Measurements from ENCODE around the gene NLRC4. TPM values are rescaled to one million over a fixed set of nuclear protein-coding genes. Genes with fewer than 3 reads are reported as not detected.

Gene NLRC4
- total and polyA plus RNA-seq, 2 of the 4 experiments (the other 2 are of a cell fraction), result not detected

GRCh38 chr2:32227492-32227891, 37.2 kb downstream of the NLRC4 start:
- no peak overlapping the region for H3K4me3 ChIP-seq (ENCODE audit: insufficient read depth, low read depth, low read length)
- ATAC-seq (ENCODE audit: low read depth) (peak; percentile 17; the same call in 1 of the 2 replicates), DNase-seq (no peak)
- no peak overlapping the region for H2BK5ac ChIP-seq (ENCODE audit: low read depth, low read length, poor library complexity, severe bottlenecking)
- no peak overlapping the region for H2AK5ac ChIP-seq (ENCODE audit: low read depth, low read length)
- H2BK120ac ChIP-seq (ENCODE audit: low read depth, low read length), result no peak overlapping the region
- no peak overlapping the region for H4K8ac ChIP-seq (ENCODE audit: low read depth in 2 of 2, low read length in 2 of 2)
- H3K9me1 ChIP-seq (ENCODE audit: insufficient read depth, low read length), result peaks cover 3% of the 10 kb centered on the region; the same call in 1 of the 2 replicates
- no peak overlapping the region for H3K23ac ChIP-seq (ENCODE audit: low read depth, low read length)
- no peaks in the 10 kb centered on the region for H3K27me3 ChIP-seq (ENCODE audit: control insufficient read depth, insufficient read depth, low read length)
- no peak overlapping the region for H3K14ac ChIP-seq (replicated peaks; ENCODE audit: low read depth, low read length)
- H3K56ac ChIP-seq (ENCODE audit: extremely low read depth, insufficient read depth, low read length), result no peak overlapping the region
- no peak overlapping the region for H3K27ac ChIP-seq (ENCODE audit: insufficient read depth, low read length)
- no peak overlapping the region for H2BK15ac ChIP-seq (ENCODE audit: low read depth, low read length)
- no peaks in the 10 kb centered on the region for H3K4me1 ChIP-seq (ENCODE audit: control insufficient read depth, insufficient read depth, low read length)
- no TSS peak for BruUV-seq (replicated peaks)
- no peak overlapping the region for H2AFZ ChIP-seq (replicated peaks; ENCODE audit: low read length, poor library complexity)
- H3K4ac ChIP-seq (ENCODE audit: low read depth, low read length), result no peak overlapping the region
- H4K20me1 ChIP-seq (ENCODE audit: insufficient read depth, low read length), result no peaks in the 10 kb centered on the region
- intact Hi-C loops (cut with micrococcal nuclease) (no loop called here), dilution Hi-C loops (cut with HindIII; ENCODE audit: low sequenced_read_pairs, unreplicated experiment) (no loop called here), in situ Hi-C loops (cut with MboI; ENCODE audit: low sequenced_read_pairs) (no loop called here)
- no peaks in the 10 kb centered on the region for H3K9me3 ChIP-seq (ENCODE audit: control insufficient read depth, insufficient read depth, low read length)
- POLR2A ChIA-PET (ENCODE audit: unreplicated experiment), result no interaction called here
- CTCF ChIA-PET, result no interaction called here
- no peak overlapping the region for H4K91ac ChIP-seq (ENCODE audit: insufficient read depth, low read depth, low read length)
- H4K5ac ChIP-seq (ENCODE audit: low read depth, low read length), result no peak overlapping the region
- H3K79me1 ChIP-seq (ENCODE audit: low read depth in 1 of 2, low read length in 2 of 2), result no peaks in the 10 kb centered on the region
- H3K9ac ChIP-seq (ENCODE audit: low read depth, low read length), result no peak overlapping the region
- H2BK20ac ChIP-seq (ENCODE audit: low read depth, low read length), result no peak overlapping the region
- no peak for TF ChIP-seq MAFK (IDR thresholded peaks at IDR 0.05; ENCODE audit: low read depth, low read length)
- TF ChIP-seq POLR2A (IDR thresholded peaks at IDR 0.05; ENCODE audit: low read depth, low read length), result no peak
- peaks cover 9% of the 10 kb centered on the region for H3K36me3 ChIP-seq (ENCODE audit: control insufficient read depth, insufficient read depth, low read length)
- H2AK9ac ChIP-seq (replicated peaks; ENCODE audit: low read depth, low read length, poor library complexity), result no peak overlapping the region
- H3K18ac ChIP-seq (ENCODE audit: low read depth, low read length), result no peak overlapping the region
- H3K4me2 ChIP-seq (ENCODE audit: low read depth, low read length), result no peak overlapping the region
